HepG2 (cell line): ENCODE data around the gene ARHGAP12. TPM values are rescaled to one million over a fixed set of nuclear protein-coding genes. Genes with fewer than 3 reads are reported as not detected.

Experiments used
- ELF3 ChIP-seq: IDR thresholded peaks from 2 replicates; pipeline ENCODE4 v1.6.1; 2016; ENCODE audit warnings: missing genetic modification reagents, missing compliant biosample characterization
- GABPB1 ChIP-seq: IDR thresholded peaks from 2 replicates; pipeline ENCODE4 v1.6.1; 2016; ENCODE audit warnings: mild to moderate bottlenecking, missing genetic modification reagents, moderate library complexity, missing compliant biosample characterization
- KAT8 ChIP-seq: IDR thresholded peaks from 2 replicates; pipeline ENCODE4 v1.6.1; 2016; ENCODE audit warnings: missing genetic modification reagents, missing compliant biosample characterization
- KDM5B ChIP-seq: sonication (generic); formaldehyde crosslinking; IDR thresholded peaks from 2 replicates; pipeline ENCODE4 v1.4.0; 2020; ENCODE audit warnings: missing genetic modification reagents, mild to moderate bottlenecking, borderline replicate concordance
- RFX1 ChIP-seq: fragments of 450-650 bp; IDR thresholded peaks from 2 replicates; pipeline ENCODE4 v1.6.1; 2017
- RFX5 ChIP-seq: IDR thresholded peaks from 2 replicates; pipeline ENCODE4 v1.6.1; 2011; ENCODE audit warnings: low read depth, low read length, improper control_type of control experiment
- SPEN ChIP-seq: sonication (generic); formaldehyde crosslinking; IDR thresholded peaks from 2 replicates; pipeline ENCODE4 v1.5.1; 2020; ENCODE audit warnings: low read depth, mild to moderate bottlenecking, missing genetic modification reagents
- TAF1 ChIP-seq: sonication (generic); formaldehyde crosslinking; IDR thresholded peaks from 2 replicates; pipeline ENCODE4 v1.4.0; 2020; ENCODE audit warnings: missing genetic modification reagents
- ZNF598 ChIP-seq: sonication (generic); formaldehyde crosslinking; IDR thresholded peaks from 2 replicates; pipeline ENCODE4 v1.5.1; 2020; ENCODE audit warnings: mild to moderate bottlenecking, missing genetic modification reagents, borderline replicate concordance
- ZNF644 ChIP-seq: IDR thresholded peaks from 2 replicates; pipeline ENCODE4 v1.6.1; 2016; ENCODE audit warnings: low read depth
- ZNF891 ChIP-seq: sonication (generic); formaldehyde crosslinking; IDR thresholded peaks from 2 replicates; pipeline ENCODE4 v1.5.0; 2020; ENCODE audit warnings: mild to moderate bottlenecking, missing genetic modification reagents
- polyA plus RNA-seq, 8 experiments: library from polyadenylated mRNA; depleted of rRNA in 3 of 8; stranded (reverse) in 7 of 8; unstranded in 1 of 8; fragments of >200 nt; fragmentation: Illumina TruSeq in 4 of 8; extraction: Trizol in 4 of 8; gene quantifications; 2 replicates each; pipeline versions ENCODE4 v1.2.1 to v1.2.3, GENCODE V29; 2011 to 2016; ENCODE audit warnings: low read depth in 4 of 8, missing spikeins in 1 of 8, mixed read lengths in 1 of 8; ENCODE audit not compliant: insufficient read depth in 1 of 8
- total RNA-seq, 5 experiments: library from RNA; depleted of rRNA; stranded (reverse); fragments of >200 nt; fragmentation: Illumina TruSeq; extraction: Trizol; gene quantifications; 2 replicates each; pipeline ENCODE4 v1.2.3, GENCODE V29; 2016; ENCODE audit warnings: low read depth in 1 of 5
- TF ChIP-seq, protein P1 (sequence below), 2 experiments: sonication (generic) in 1 of 2; formaldehyde crosslinking in 1 of 2; IDR thresholded peaks; 2 replicates each; pipeline versions ENCODE4 v1.4.0 to v1.6.1; 2018 to 2020; ENCODE audit warnings: missing genetic modification reagents in 2 of 2, borderline replicate concordance in 1 of 2, low read depth in 1 of 2, mild to moderate bottlenecking in 1 of 2, missing biosample characterization in 1 of 2
- TF ChIP-seq, protein P2 (sequence below): sonication (generic); formaldehyde crosslinking; IDR thresholded peaks from 2 replicates; pipeline ENCODE4 v1.4.0; 2020; ENCODE audit warnings: missing genetic modification reagents
- TF ChIP-seq, protein P3 (sequence below): sonication (generic); formaldehyde crosslinking; IDR thresholded peaks from 2 replicates; pipeline ENCODE4 v1.8.0; 2022; ENCODE audit warnings: mild to moderate bottlenecking, missing genetic modification reagents

ARHGAP12 gene
- total and polyA plus RNA-seq, 2 of the 13 experiments (the other 11 are each of a cell fraction or from before 2014, with no cell fraction given): 25.0 to 54.6 TPM

DNA sequence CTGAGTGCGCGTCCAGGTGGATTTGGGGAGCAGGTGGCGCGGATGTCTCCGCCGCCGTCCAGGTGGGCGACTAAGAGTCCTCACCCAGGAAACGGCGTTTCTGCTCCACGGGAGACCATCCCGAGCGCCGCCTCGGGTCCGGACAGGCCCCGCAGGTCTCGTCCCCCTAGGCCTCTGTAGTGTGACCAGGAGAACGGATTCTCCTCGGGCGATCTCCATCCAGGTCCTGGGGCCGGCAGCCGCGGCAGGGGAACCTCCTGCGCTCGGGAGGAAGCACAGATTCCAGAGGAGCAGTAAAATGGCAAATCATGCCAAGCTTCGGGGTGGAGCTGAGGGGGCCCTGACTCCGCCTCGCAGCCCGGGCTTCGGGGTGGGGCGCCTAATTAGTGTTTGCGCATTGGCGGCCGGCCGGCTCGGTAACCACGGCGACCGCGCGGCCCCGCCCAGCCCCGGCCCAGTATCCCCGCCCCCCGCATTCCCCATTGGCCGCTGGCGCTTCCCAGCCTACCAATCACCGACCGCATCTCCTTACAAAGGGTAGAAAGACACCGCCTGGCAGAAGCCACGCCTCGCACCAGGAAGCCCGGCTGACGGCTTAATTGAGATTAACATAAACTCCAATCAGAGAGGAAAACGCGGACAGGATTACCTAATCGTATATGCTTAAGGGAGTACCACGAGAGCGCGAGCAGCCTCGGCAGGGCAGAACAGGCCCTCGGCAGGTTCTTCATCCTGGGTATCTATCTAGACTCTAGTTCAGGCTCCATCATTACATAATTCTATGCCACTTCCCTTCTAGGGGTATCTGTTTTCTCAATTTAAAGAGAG, 168.6 kb downstream of the ARHGAP12 start (continued):
- TF ChIP-seq, protein P1, sequence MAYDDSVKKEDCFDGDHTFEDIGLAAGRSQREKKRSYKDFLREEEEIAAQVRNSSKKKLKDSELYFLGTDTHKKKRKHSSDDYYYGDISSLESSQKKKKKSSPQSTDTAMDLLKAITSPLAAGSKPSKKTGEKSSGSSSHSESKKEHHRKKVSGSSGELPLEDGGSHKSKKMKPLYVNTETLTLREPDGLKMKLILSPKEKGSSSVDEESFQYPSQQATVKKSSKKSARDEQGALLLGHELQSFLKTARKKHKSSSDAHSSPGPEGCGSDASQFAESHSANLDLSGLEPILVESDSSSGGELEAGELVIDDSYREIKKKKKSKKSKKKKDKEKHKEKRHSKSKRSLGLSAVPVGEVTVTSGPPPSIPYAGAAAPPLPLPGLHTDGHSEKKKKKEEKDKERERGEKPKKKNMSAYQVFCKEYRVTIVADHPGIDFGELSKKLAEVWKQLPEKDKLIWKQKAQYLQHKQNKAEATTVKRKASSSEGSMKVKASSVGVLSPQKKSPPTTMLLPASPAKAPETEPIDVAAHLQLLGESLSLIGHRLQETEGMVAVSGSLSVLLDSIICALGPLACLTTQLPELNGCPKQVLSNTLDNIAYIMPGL (CRISPR knock-in tag; IDR thresholded peaks at IDR 0.05; ENCODE audit: borderline replicate concordance in 1 of 2, low read depth in 1 of 2): no peak
- peak; percentile 70 for TF ChIP-seq GABPB1 (CRISPR knock-in tag)
- TF ChIP-seq ZNF644 (CRISPR knock-in tag): 0 out of 2 replicates have a peak, but pooled peaks have one; percentile 20
- peak; percentile 66 for TF ChIP-seq TAF1 (CRISPR knock-in tag)
- peak; percentile 54; the same call in 1 of the 2 replicates for TF ChIP-seq SPEN (CRISPR knock-in tag)
- TF ChIP-seq, protein P2, sequence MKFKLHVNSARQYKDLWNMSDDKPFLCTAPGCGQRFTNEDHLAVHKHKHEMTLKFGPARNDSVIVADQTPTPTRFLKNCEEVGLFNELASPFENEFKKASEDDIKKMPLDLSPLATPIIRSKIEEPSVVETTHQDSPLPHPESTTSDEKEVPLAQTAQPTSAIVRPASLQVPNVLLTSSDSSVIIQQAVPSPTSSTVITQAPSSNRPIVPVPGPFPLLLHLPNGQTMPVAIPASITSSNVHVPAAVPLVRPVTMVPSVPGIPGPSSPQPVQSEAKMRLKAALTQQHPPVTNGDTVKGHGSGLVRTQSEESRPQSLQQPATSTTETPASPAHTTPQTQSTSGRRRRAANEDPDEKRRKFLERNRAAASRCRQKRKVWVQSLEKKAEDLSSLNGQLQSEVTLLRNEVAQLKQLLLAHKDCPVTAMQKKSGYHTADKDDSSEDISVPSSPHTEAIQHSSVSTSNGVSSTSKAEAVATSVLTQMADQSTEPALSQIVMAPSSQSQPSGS (CRISPR knock-in tag): peak; percentile 15; the same call in 1 of the 2 replicates
- no peak for TF ChIP-seq ZNF598 (CRISPR knock-in tag)
- TF ChIP-seq KAT8 (CRISPR knock-in tag): 0 out of 2 replicates have a peak, but pooled peaks have one; percentile 23
- TF ChIP-seq ZNF891 (CRISPR knock-in tag): peak; percentile 40; the same call in 1 of the 2 replicates
- no peak for TF ChIP-seq RFX5
- TF ChIP-seq, protein P3, sequence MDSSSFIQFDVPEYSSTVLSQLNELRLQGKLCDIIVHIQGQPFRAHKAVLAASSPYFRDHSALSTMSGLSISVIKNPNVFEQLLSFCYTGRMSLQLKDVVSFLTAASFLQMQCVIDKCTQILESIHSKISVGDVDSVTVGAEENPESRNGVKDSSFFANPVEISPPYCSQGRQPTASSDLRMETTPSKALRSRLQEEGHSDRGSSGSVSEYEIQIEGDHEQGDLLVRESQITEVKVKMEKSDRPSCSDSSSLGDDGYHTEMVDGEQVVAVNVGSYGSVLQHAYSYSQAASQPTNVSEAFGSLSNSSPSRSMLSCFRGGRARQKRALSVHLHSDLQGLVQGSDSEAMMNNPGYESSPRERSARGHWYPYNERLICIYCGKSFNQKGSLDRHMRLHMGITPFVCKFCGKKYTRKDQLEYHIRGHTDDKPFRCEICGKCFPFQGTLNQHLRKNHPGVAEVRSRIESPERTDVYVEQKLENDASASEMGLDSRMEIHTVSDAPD (CRISPR knock-in tag): no peak
- TF ChIP-seq RFX1: peak; percentile 78
- TF ChIP-seq KDM5B: peak; percentile 59; the same call in 1 of the 2 replicates
- peak; percentile 8; the same call in 1 of the 2 replicates for TF ChIP-seq ELF3
